Hematopoietic multipotent progenitor cell treated with erythropoietin and hydrocortisone succinate and interleukin-3 and kit ligand, for 17 days (in vitro differentiated cells): ENCODE data around the gene LTA4H.
"Not testable (repeated sequence)": the region's sequence is repeated elsewhere in the genome, so short reads cannot be mapped to it uniquely, and the experiment has no call there.

ENCODE experiments used
- DNase-seq: peaks from one replicate; pipeline ENCODE4 v3.0.0-alpha.2; 2015; ENCODE audit warnings: low spot score

The LTA4H gene

DNA sequence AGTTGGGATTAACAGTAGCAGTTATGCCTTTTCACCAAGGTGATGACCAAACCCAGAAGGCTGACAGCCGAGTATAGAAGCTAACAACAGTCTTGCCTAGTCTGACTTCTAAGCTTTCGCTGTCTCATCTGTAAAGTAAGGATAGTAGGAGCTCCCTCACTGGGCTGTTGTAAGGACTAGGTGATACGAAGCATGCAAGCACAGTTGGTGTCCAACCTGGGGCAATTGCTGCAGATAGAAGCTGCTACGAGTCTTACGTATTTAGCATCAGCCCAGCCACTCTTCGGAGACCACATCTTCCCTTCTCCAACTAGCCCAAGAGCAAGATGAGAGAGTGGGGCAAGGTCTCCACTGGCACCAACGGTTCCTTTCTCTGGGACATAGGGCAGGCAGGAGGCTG lies 45.3 kb downstream of the LTA4H start:
- DNase-seq = no peak

DNA sequence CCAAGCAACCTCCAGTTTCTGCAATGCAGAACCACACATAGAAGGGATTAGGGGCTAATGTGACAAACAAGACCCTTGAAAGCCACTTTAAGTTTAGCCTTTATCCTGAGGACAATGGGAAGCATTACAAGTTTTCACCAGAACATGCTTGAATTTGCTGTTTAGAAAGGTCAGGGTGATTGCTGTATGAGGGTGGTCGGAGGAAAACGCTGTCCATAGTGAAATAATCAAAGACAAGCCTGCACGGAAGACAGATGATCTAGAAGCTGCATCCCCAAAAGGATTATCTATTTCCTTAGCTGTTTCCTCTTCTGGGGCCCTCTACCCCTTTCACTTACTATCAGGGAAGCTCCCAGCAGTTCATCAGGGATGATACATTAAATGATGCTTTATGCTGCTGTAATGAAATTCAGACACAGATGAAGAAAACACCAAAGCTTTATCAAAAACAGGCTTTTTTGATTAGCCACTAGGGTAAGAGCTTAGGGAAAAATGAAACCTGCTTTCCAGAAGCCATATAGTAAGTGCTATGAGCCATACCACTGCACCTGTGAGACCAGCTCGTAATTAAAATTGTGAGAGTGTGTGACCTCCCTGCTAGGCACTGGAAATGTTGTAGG lies 45.8 kb downstream of the LTA4H start:
- no peak for DNase-seq

DNA sequence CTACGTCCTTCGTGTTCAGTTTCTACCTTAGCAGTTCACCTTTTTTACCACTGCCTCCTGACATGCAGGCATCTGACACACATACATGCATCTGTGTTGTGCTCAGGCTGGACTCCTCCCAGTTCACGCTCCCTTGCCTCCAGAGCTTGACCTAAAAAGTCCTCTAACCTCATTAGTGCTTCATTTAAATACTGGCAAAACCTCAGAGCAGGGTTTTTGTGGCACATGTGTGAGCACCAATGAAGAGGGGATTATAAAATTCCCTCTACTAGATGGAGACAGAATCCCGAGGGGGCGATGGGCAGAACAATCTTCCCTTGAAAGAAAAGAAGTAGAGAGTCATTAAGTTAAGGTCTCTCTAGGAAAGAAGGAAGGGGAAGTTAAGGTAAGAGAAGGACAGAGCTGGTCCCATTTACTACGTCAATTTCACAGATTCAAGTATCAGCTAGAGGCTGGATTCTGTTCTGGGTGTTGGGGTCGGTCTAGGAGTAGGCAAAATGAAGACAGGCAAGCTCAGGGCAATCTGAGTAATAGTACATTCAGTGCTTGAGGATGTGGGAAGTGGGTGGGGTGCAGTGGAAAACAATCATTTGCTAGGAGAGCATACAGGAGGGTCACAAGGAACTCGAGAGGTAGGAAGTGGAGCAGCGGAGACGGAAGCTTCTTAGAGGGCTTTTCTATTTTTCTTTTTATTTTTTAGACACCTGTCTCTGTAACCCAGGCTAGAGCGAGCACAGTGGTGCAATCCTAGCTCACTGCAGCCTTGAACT lies 46.7 kb downstream of the LTA4H start:
- DNase-seq = no peak

DNA sequence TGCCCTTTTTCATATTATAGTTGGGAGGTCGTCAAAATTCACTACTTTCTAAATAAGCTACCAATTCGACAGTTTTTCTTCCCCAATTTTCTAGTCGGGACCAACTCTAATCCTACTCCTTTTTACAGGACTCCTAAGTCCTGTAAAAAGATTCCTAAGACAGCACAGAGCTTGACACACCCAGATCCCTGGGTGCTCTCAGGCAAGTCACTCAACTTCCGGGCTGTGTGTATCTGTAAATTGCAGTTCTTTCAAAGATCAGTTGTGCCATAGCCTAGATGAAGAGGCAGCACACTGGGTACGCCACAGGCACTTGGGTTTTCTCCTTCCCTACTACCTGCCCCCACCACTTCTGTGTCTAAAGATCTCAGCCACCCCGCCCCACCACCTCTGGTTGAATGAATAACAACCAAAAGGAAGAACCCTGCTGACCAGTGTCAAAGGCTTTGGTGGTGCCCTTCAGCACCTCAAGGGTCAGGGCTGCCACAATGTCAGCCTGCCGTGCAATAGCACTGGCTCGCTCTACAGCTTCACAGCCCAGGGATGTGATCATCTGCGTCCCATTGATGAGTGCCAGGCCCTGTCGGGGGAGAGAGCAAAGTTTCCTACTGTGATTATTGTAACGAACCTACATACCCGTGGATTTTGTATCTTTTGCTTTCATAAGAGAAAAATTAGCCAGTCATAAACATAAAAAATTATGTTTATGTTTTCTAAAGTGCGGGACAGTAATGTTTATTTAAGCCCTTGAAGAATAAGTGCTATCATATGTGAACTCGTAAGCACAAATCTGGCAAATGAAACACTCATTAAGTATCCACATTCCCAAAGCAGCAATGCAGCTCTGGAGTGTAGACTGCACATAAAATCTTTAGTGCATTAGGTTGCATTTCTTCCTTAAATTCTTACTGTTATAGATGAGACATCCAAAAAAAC lies 48.5 kb downstream of the LTA4H start:
- DNase-seq = no peak

DNA sequence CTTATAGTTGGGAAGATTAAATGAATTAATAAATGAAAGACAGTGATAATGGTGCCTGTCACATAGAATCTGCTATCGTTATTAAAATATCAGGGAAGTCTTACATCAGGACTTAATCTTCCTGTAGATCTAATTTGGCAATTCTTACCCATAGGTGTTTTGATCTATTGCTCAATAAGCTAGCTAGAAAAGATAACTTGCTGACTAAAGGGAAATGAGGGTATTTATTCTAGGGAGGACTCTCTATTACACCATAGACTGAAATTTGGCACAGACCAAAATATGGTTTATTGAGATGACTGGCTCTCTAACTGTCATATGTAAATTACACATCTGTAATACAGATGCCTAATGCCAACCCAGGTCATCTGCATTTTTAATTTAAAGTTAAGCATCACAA lies 50.7 kb downstream of the LTA4H start:
- DNase-seq = no peak

DNA sequence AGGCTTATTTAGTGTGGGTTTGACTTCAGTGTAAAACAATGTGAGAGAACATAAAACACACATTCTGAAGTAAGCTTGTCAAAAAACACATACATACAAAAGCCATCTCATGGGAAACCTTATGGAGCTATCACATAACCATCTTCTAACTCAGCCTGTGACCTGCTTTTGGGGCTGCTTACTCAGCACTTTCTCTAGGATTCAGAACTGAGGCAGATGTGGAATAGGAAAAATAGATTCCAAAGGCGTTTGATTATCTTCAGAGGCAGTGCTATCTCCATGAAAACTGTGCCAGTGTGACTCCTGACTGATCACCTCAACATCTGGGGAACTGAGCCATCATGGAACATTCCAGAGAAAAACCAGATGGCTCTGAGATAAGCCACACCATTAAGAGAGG lies 52.8 kb downstream of the LTA4H start:
- DNase-seq = no peak

DNA sequence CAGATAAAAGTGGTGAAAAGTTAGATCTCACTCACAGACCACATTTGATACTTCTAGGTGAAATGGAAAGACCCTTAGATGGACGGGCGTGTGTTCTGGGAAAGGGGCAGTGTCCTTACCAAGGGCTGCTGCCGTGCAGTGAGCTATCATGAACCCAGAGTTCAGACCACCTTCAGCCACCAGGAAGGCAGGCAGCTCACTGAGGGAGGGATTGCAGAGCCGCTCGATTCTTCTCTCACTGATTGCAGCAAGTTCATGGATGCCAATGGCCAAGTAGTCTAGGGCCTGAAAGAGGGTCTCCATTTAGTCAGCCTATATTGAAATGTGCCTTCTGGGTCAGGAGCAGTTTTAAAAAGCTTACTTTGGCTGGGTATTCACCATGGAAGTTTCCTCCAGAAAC lies 55.0 kb downstream of the LTA4H start:
- no peak for DNase-seq

DNA sequence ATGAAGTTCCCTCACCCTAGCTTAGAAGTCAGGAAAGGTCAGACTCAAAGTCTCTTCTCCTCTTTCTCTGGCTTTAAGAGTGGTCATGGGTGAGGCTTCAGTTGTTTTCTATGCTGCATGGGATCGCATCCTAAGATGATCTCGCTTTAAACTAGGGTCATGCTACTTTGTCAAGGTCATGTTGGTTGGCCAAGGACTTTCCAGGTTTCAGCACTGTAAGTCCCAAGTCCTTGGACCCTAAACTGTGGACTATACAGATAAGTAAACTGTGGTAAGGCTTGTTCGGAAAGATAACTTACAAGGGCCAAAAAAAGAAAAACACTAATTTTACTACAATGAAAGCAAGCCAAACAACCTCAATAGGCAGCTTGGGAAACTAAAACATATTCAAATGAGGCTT lies 56.6 kb downstream of the LTA4H start:
- DNase-seq = no peak

DNA sequence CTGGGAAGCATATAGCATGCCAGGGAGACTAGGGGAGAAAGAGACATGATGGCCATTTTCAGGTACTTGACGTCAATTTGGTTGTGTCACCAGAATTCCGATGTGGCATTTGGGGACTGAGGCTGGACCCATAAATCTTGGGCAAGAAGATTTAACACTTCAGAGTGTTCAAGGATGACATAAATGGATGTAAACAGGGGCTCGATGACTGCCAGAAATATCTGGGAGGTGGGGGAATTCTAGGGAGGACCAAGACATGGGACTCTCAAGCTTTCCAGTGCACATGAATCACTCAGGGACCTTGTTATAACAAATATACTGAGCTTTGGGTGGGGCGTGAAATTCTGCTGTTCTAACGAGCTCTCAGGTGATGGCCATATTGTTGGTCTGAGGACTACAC lies 57.0 kb downstream of the LTA4H start:
- no peak for DNase-seq

DNA sequence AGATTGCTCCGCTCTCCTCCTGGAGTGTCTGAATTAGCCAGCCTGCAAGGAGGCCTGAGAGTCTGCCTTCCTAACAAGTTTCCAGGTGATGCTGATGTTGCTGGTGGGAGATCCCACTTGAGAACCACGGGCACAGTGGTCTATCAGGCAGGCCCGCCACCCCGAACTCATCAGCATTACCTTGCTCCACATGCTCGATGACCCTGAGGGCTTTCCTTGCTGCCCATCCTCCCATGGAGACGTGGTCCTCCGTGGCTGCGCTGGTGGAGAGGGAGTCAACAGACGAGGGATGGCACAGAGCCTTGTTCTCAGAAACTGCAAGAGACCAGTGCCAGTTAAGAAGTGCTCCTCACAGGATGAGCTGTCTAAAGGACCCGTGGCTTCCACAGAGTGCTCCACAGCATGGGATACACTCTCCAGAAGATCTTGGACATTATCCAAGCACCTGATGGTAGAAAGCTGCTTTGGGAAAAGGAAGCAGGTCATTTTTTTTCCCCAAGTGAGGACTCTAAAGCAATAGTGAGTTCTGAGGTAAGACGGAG lies 57.6 kb downstream of the LTA4H start:
- no peak for DNase-seq

DNA sequence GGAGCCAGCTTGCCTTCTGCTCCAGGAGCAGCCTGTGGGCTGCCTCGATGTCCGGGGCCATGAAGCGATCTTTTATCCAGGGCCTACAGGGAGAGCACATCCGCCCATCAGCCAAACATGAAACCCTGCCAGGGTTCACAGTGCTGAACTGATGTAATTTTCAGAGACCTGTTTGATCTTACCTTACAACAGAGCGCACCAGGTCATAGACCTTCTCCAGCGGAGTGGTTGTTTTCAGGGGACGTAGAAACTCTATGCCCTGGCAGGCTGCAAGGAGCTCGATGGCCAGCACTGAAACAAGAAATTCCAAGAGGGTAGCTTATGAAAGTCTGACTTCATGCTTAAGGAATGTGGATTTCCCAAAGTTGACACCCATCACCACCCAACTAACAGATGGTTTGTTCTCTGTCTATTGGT lies 59.0 kb downstream of the LTA4H start:
- no peak for DNase-seq

DNA sequence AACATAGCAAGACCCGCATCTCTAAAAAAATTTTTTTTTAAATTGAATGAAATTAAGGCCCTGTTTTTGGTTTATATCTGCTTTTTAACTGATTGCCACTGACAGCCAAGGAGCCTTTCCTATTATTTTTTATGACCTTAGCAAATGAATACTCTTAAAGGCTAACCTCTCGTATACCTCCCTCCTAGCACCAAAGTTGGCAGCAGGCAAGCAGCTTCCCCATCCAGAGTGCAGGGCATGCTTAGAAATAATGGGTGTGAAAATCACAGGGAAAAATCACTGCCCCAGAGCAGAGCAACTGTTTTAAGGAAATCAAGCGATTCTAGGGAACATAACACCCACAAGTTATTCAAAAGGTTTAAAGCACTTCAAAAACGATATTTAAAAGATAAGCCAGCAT lies 59.9 kb downstream of the LTA4H start:
- DNase-seq = no peak

DNA sequence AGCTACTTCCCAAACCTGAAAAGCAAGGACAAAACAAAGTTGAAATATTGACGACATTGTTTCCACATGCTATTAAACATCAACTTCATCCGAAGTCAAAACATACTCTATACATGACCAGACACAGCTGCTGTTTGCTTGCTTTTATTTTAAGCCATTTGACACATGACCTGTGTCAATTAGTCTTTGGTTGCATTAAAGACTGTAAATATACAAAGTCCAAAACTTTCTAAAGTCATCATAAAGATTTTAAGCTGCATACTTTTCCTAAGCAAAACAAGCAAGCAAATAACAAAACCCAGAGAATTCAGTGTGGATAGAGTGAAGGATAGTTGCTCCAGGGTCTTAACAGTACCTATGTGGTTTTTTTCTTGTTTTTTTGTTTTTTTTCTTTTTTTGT lies 61.0 kb downstream of the LTA4H start:
- DNase-seq = no peak

DNA sequence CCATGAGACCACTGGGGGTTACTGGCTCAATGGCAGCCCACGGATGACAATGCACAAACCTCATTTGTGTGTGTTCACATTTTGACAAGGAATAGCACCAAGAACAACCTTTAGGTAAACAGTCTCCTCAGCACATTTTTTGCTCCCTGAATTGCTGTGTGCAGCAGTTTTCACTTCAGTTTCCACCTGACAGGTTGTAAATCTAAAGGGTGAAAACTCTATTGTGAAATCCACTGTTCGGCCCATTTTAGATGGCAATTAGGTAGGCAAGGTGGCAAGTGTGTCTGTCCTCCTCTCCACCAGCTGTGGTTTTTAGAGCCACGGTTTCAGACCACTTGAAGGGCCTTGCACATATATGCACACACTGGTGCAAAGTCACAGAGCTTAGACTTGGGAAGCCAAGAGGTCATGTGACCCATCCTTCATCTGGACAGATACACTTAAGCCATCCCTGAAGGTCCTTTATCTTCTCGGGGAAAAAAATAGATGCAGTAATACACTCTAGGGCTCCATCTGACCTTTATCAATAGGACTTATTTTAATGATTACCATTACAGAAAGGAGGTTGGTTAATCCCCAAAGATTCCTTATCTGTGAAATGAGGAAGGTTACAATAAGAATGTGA lies 62.4 kb downstream of the LTA4H start:
- no peak for DNase-seq

DNA sequence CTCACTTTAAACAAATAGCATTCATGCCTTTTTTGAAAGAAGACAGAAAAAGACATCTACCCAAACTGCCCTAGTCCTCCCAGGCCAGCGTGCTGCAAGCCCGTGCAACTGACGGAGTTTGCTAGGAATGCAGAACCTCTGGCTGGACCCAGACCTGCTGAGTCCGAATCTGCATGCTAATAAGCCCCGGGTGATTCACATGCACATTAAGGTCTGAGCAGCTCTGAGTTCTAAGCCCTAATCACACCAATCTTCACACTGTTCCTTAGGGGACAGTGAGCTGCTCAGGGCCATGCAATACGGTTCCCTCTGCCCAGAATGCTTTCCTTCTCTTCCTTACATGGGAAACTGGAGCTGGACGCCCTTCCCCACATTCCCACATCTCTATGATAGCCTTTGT lies 64.5 kb downstream of the LTA4H start:
- no peak for DNase-seq

DNA sequence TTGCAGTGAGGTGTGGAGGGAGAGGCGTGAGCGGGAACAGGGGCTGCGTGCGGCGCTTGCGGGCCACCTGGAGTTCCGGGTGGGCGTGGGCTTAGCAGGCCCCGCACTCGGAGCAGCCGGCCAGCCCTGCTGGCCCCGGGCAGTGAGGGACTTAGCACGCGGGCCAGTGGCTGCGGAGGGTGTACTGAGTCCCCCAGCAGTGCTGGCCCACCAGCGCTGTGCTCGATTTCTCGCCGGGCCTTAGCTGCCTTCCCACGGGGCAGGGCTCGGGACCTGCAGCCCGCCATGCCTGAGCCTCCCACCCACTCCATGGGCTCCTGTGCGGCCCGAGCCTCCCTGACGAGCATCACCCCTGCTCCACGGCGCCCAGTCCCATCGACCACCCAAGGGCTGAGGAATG lies 66.3 kb downstream of the LTA4H start:
- not testable (repeated sequence) for DNase-seq

DNA sequence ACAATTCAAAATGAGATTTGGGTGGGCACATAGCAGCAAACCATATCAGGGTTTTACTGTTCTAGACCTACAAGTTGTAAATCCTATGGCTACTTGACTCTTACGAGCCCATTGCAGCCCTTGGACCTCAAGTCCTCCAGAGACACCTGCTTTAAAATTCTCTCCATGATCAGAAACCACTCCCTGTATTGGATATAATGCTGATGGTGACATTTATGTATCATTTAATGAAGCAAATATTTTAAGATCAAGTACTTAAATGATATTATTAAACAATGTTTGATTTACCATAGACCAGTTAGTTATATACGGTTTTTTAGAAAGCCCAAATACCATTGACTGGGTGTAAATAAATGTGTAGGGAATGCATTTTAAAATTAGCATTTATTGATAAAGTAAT lies 68.1 kb downstream of the LTA4H start:
- DNase-seq = no peak

DNA sequence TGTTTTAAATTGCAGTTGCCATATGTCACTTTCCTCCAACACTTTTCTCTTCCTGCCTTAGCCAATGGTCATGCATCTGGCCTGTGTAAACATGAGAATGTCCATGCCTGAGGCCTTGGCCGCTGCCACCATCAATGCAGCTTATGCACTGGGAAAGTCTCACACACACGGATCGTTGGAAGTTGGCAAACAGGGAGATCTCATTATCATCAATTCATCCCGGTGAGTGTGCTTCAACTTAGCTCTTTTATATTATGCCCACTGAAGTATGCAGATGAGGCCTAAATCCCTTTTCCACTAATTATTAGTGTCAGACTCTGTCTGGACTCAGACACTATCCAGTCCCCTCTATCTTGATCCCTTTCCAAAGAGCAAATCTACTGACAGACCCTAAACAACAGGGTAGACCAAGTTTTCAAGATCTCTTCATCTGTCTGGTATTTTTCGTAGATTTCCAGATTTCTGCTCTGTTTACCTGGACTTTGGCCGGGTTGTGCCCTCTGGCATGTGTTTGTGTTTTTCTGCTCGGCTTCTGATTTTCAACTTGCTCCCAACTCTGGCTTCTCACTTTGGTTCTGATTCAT lies 69.0 kb downstream of the LTA4H start:
- DNase-seq = no peak

DNA sequence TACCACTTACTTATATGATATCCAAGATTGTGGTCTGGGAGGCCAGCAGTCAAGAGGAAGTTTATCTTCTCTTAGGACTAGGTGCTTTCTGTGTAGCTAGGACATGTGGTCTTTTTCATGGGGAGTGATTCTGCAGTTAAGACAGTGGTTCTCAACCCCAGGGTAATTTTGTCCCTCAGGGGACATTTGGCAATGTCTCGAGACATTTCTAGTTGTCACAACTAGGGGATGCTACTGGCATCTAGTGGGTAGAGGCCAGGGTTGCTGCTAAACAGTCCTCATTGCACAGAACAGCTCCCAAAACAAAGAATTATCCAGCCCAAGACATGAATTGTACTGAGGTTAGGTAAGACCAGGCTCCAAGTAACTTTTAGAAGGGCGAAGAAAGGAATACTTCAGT lies 72.3 kb downstream of the LTA4H start:
- no peak for DNase-seq

DNA sequence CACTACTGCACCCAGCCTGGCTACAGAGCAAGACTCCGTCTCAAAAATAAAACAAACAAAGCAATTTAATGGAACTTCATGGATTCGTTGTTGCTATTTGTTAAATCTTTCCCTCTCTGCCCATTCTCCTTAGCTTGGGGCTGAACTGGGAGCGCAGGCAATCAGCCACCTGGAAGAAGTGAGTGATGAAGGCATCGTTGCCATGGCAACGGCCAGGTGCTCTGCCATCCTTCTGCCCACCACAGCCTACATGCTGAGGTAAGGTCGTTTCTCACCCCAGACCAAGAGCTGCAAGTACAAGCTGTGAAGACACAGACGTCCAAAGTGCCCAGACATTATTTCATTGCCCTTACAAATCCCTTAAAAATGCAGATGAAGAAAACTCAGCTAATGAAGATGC lies 73.2 kb downstream of the LTA4H start:
- no peak for DNase-seq

DNA sequence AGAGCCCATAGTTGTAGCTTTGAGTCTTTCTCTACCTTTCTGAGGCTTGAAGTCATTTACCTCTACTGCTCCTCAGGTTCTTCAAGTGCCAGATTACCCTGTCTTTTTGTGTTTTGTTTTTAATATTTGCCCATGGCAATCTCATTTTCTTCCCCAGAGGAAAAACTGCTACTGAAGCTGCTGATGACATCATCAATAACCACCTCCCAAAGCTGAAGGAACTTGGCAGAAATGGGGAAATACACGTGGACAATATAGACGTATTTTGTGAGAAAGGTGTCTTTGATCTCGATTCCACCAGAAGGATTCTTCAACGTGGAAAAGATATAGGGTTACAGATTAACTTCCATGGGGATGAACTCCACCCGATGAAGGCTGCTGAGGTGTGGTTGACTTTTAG lies 75.1 kb downstream of the LTA4H start:
- DNase-seq = no peak

DNA sequence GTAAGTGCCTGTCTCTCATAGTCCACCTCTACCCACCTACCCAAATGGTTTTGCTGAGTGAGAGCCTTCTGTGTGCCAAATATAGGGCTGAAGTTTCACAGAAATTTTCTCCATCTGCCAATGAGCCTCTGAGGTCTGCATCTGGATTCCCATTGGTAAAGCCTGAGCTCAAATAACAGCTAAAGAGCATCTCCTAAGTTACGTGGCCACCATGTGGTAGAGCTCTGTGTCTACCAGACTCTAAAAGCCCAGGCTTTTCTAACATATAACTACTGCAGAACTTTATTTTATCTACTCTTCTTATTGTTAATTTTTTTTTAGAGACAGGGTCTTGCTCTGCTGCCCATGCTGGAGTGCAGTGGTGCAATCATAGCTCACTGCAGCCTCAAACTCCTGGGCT lies 76.3 kb downstream of the LTA4H start:
- DNase-seq = no peak
